Measurements from ENCODE around the gene THAP7.

Gene THAP7

GRCh38 chr22:20993304-20994127 is 8.4 kb downstream of the THAP7 start:
- no peak for DNase-seq (ENCODE audit: low read depth)

GRCh38 chr22:20992456-20993303 is 9.2 kb downstream of the THAP7 start:
- DNase-seq (ENCODE audit: low read depth) = no peak

GRCh38 chr22:20992056-20992442 is 9.9 kb downstream of the THAP7 start:
- no peak for DNase-seq (ENCODE audit: low read depth)

- no peak for DNase-seq (ENCODE audit: low read depth)
Observed at GRCh38 chr22:20991252-20992055, 10.5 kb downstream of the THAP7 start.

GRCh38 chr22:20990184-20991180 is 11.4 kb downstream of the THAP7 start:
- DNase-seq (ENCODE audit: low read depth) = no peak

GRCh38 chr22:20989323-20990138 is 12.4 kb downstream of the THAP7 start:
- no peak for DNase-seq (ENCODE audit: low read depth)

- DNase-seq (ENCODE audit: low read depth) = no peak
Observed at GRCh38 chr22:20988573-20989322, 13.2 kb downstream of the THAP7 start.

- DNase-seq (ENCODE audit: low read depth) = no peak
Observed at GRCh38 chr22:20987375-20987774, 14.5 kb downstream of the THAP7 start.

- DNase-seq (ENCODE audit: low read depth) = no peak
Observed at GRCh38 chr22:20986365-20986764, 15.6 kb downstream of the THAP7 start.

GRCh38 chr22:20985720-20986119 is 16.2 kb downstream of the THAP7 start:
- DNase-seq (ENCODE audit: low read depth) = no peak

- DNase-seq (ENCODE audit: low read depth) = no peak
Observed at GRCh38 chr22:20983081-20983771, 18.7 kb downstream of the THAP7 start.

GRCh38 chr22:20982563-20982882 is 19.4 kb downstream of the THAP7 start:
- no peak for DNase-seq (ENCODE audit: low read depth)

- peak; percentile 37 for DNase-seq (ENCODE audit: low read depth)
Observed at GRCh38 chr22:20981787-20982562, 19.9 kb downstream of the THAP7 start, which contains the start of gene LZTR1. Gene LZTR1 (plus strand): TSS chr22:20982297. CDS start chr22:20982372, 75 bp downstream.

GRCh38 chr22:20980938-20981722 is 20.8 kb downstream of the THAP7 start:
- no peak for DNase-seq (ENCODE audit: low read depth)

GRCh38 chr22:20980523-20980922 is 21.4 kb downstream of the THAP7 start:
- DNase-seq (ENCODE audit: low read depth) = no peak

GRCh38 chr22:20979940-20980453 is 21.9 kb downstream of the THAP7 start:
- DNase-seq (ENCODE audit: low read depth) = no peak

GRCh38 chr22:20979243-20979809 is 22.6 kb downstream of the THAP7 start:
- no peak for DNase-seq (ENCODE audit: low read depth)

Data from GM04503 (cell line).